Measurements from ENCODE around the gene RNF214.

- no peak for TF ChIP-seq CTCF (conservative IDR thresholded peaks at IDR 0.05; ENCODE audit: low read depth, low read length)
- no peak for TF ChIP-seq EZH2phosphoT487 (IDR thresholded peaks at IDR 0.05; ENCODE audit: borderline replicate concordance, low read length)
- TF ChIP-seq EZH2 (IDR thresholded peaks at IDR 0.05; ENCODE audit: low read length, unreplicated experiment): no peak
These were observed 13.5 kb upstream of the RNF214 start for GRCh38 chr11:117219001-117219400.

Measured in PC-3 (cell line).